GM12878 (cell line): Measurements from ENCODE around the gene MYO6. TPM values are rescaled to one million over a fixed set of nuclear protein-coding genes. Genes with fewer than 3 reads are reported as not detected.

Experiments
- ATAC-seq: fragments of 200-7000 bp; cut with Tn5 transposase; 3 replicates; pipeline ENCODE4 v1.9.1; 2020; ENCODE audit warnings: mild to moderate bottlenecking, moderate library complexity
- BruUV-seq: library from RNA; stranded (reverse); fragments of 400-500 nt; replicated peaks from 2 replicates; lab custom pipeline; 2021; lab: Mats Ljungman, UMichigan
- CTCF ChIA-PET: fragments of 300-600 bp; sonication (Branson Sonifier 250); formaldehyde crosslinking; extraction: SDS; loops from one replicate; lab custom pipeline; 2021; ENCODE audit warnings: inconsistent platforms; lab: Yijun Ruan, JAX
- POLR2A ChIA-PET: fragments of 350-600 bp; formaldehyde crosslinking; extraction: SDS; loops from one replicate; lab custom pipeline; 2021; ENCODE audit warnings: inconsistent platforms; lab: Charles Lee
- RAD21 ChIA-PET: fragments of 300-600 bp; sonication (Branson Sonifier 250); formaldehyde crosslinking; loops from one replicate; lab custom pipeline; 2023; ENCODE audit warnings: antibody characterized with exemption; ENCODE audit not compliant: unreplicated experiment; lab: Charles Lee
- SMC1A ChIA-PET: fragments of 300-600 bp; sonication (Branson Sonifier 250); formaldehyde crosslinking; loops from one replicate; lab custom pipeline; 2023; ENCODE audit not compliant: unreplicated experiment, uncharacterized antibody; lab: Charles Lee
- DNase-seq: peaks from one replicate; pipeline ENCODE4 v3.0.0-alpha.2; 2011; ENCODE audit warnings: low read depth, low spot score
- FAIRE-seq: peaks from 3 replicates; lab custom pipeline; 2011; peaks lifted over from hg19 to GRCh38; lab: Jason Lieb, UNC
- H2AFZ ChIP-seq: 2 replicates; pipeline ENCODE4 v1.6.0; 2011; ENCODE audit warnings: low read depth, low read length, control low read depth; ENCODE audit not compliant: control insufficient read depth
- H3K27ac ChIP-seq: 2 replicates; pipeline ENCODE4 v1.5.1; 2011; ENCODE audit warnings: control low read depth; ENCODE audit not compliant: control insufficient read depth, insufficient read depth
- H3K27me3 ChIP-seq, 2 experiments: replicated peaks in 1 of 2; 2 replicates each; pipeline versions ENCODE4 v1.6.0 to v1.6.1; 2011; ENCODE audit warnings: low read length in 1 of 2; ENCODE audit not compliant: control insufficient read depth in 2 of 2, insufficient read depth in 2 of 2
- H3K36me3 ChIP-seq, 2 experiments: 2 replicates each; pipeline ENCODE4 v1.5.1; 2011; ENCODE audit warnings: low read length in 1 of 2; ENCODE audit not compliant: control insufficient read depth in 2 of 2, insufficient read depth in 2 of 2
- H3K4me1 ChIP-seq: 2 replicates; pipeline ENCODE4 v1.6.1; 2011; ENCODE audit warnings: mild to moderate bottlenecking, low read length, moderate library complexity, mixed read lengths; ENCODE audit not compliant: control insufficient read depth, insufficient read depth
- H3K4me2 ChIP-seq: 2 replicates; pipeline ENCODE4 v1.6.0; 2011; ENCODE audit warnings: control low read depth; ENCODE audit not compliant: control insufficient read depth, insufficient read depth
- H3K4me3 ChIP-seq: fragments of 200-600 bp; sonication (generic); 2 replicates; pipeline ENCODE4 v1.5.1; 2016
- H3K79me2 ChIP-seq: 2 replicates; pipeline ENCODE4 v1.6.0; 2011; ENCODE audit warnings: low read length; ENCODE audit not compliant: control insufficient read depth, insufficient read depth
- H3K9ac ChIP-seq: 2 replicates; pipeline ENCODE4 v1.8.0; 2011; ENCODE audit warnings: low read length, control low read depth, mixed read lengths; ENCODE audit not compliant: control insufficient read depth, insufficient read depth
- H3K9me3 ChIP-seq: replicated peaks from 3 replicates; pipeline ENCODE4 v1.5.1; 2011; ENCODE audit warnings: mild to moderate bottlenecking, low read length; ENCODE audit not compliant: control insufficient read depth, insufficient read depth
- H4K20me1 ChIP-seq: 2 replicates; pipeline ENCODE4 v1.6.0; 2011; ENCODE audit not compliant: control insufficient read depth, insufficient read depth
- ATF7 ChIP-seq: fragments of 450-650 bp; IDR thresholded peaks from 2 replicates; pipeline ENCODE4 v1.6.1; 2016; ENCODE audit warnings: low read depth, mild to moderate bottlenecking
- BHLHE40 ChIP-seq, 2 experiments: fragments of 450-650 bp in 1 of 2; IDR thresholded peaks; 2 replicates each; pipeline ENCODE4 v1.6.1; 2011 to 2017; ENCODE audit warnings: low read depth in 2 of 2, borderline replicate concordance in 1 of 2, improper control_type of control experiment in 1 of 2, low read length in 1 of 2, mild to moderate bottlenecking in 1 of 2
- BRCA1 ChIP-seq: IDR thresholded peaks from 2 replicates; pipeline ENCODE4 v1.6.1; 2011; ENCODE audit warnings: low read depth, low read length, improper control_type of control experiment
- DPF2 ChIP-seq: fragments of 450-650 bp; IDR thresholded peaks from 2 replicates; pipeline ENCODE4 v1.6.1; 2017; ENCODE audit warnings: mild to moderate bottlenecking
- EGR1 ChIP-seq, 2 experiments: IDR thresholded peaks; 1 replicate in 1 of 2; 2 replicates in 1 of 2; pipeline ENCODE4 v1.6.1; 2011 to 2012; ENCODE audit warnings: low read depth in 2 of 2, low read length in 2 of 2, borderline replicate concordance in 1 of 2, mild to moderate bottlenecking in 1 of 2, moderate library complexity in 1 of 2
- HDAC2 ChIP-seq: fragments of 200-600 bp; sonication (generic); IDR thresholded peaks from 2 replicates; pipeline ENCODE4 v1.6.1; 2017
- IKZF1 ChIP-seq: fragments of 450-650 bp; conservative IDR thresholded peaks from 2 replicates; pipeline ENCODE4 v1.6.1; 2017; ENCODE audit warnings: antibody characterized with exemption, mild to moderate bottlenecking
- IKZF2 ChIP-seq, 2 experiments: fragments of 450-650 bp; IDR thresholded peaks; 2 replicates each; pipeline ENCODE4 v1.6.1; 2017; ENCODE audit warnings: mild to moderate bottlenecking in 2 of 2, moderate library complexity in 2 of 2
- MTA2 ChIP-seq: fragments of 450-650 bp; IDR thresholded peaks from 2 replicates; pipeline ENCODE4 v1.6.1; 2016; ENCODE audit warnings: low read depth, mild to moderate bottlenecking, moderate library complexity
- MYC ChIP-seq: IDR thresholded peaks from 2 replicates; pipeline ENCODE4 v1.6.1; 2011; ENCODE audit warnings: mild to moderate bottlenecking, low read length, moderate library complexity, inconsistent platforms; ENCODE audit not compliant: insufficient read depth, insufficient replicate concordance, insufficient read length, severe bottlenecking
- RUNX3 ChIP-seq: IDR thresholded peaks from 2 replicates; pipeline ENCODE4 v1.6.1; 2012; ENCODE audit warnings: low read length, inconsistent platforms
- SMARCA5 ChIP-seq: fragments of 450-650 bp; IDR thresholded peaks from 2 replicates; pipeline ENCODE4 v1.6.1; 2017; ENCODE audit warnings: mild to moderate bottlenecking
- STAT3 ChIP-seq: IDR thresholded peaks from 2 replicates; pipeline ENCODE4 v1.6.1; 2011; ENCODE audit warnings: low read depth, low read length, improper control_type of control experiment
- YBX1 ChIP-seq: fragments of 450-650 bp; IDR thresholded peaks from 2 replicates; pipeline ENCODE4 v1.6.1; 2016; ENCODE audit warnings: antibody characterized with exemption
- YY1 ChIP-seq: IDR thresholded peaks from 2 replicates; pipeline ENCODE4 v1.6.1; 2011; ENCODE audit warnings: low read depth, mild to moderate bottlenecking, low read length
- ZNF622 ChIP-seq: fragments of 450-650 bp; IDR thresholded peaks from 2 replicates; pipeline ENCODE4 v1.6.1; 2017; ENCODE audit warnings: mild to moderate bottlenecking, inconsistent platforms
- WGBS: methylation state at CpG from one replicate; pipeline ENCODE4 v1.1.6; 2016; ENCODE audit warnings: low lambda C conversion rate; ENCODE audit not compliant: insufficient replicate concordance, insufficient coverage; ENCODE audit errors: missing lambda C conversion rate; 5-methylcytosine and 5-hydroxymethylcytosine counted together
- in situ Hi-C: fragments of 300-500 bp; cut with MboI; formaldehyde crosslinking; loops from 9 replicates; pipeline ENCODE4 v1.14.3; 2018; ENCODE audit warnings: mixed read lengths
- intact Hi-C: fragments of 100-400 bp; cut with micrococcal nuclease; formaldehyde crosslinking; loops from one replicate; pipeline ENCODE4 v1.14.2; 2022; ENCODE audit not compliant: unreplicated experiment
- polyA plus RNA-seq, 11 experiments: library from polyadenylated mRNA; depleted of rRNA in 4 of 11; unstranded in 6 of 11; stranded (reverse) in 5 of 11; fragments of >200 nt; fragmentation: Nextera tagmentation in 4 of 11; fragmentation: Illumina TruSeq in 1 of 11; extraction: Ambion mirVana in 4 of 11; extraction: Trizol in 1 of 11; gene quantifications; 1 replicate in 1 of 11; 2 replicates in 10 of 11; pipeline versions ENCODE4 v1.2.1 to v1.2.3, GENCODE V29; 2011 to 2016; ENCODE audit warnings: inconsistent platforms in 2 of 11, missing spikeins in 2 of 11, low read depth in 1 of 11
- total RNA-seq, 4 experiments: library from RNA; depleted of rRNA in 3 of 4; stranded (reverse); fragments of >200 nt in 3 of 4; fragmentation: Illumina TruSeq in 1 of 4; extraction: Trizol in 1 of 4; gene quantifications; 2 replicates each; pipeline versions ENCODE4 v1.2.1 to v1.2.3, GENCODE V29; 2013 to 2021

The MYO6 gene
- total and polyA plus RNA-seq, 10 of the 15 experiments (the other 5 are each of a cell fraction or from before 2014, with no cell fraction given) = 7.9 to 30.4 (median 16.8) TPM

DNA sequence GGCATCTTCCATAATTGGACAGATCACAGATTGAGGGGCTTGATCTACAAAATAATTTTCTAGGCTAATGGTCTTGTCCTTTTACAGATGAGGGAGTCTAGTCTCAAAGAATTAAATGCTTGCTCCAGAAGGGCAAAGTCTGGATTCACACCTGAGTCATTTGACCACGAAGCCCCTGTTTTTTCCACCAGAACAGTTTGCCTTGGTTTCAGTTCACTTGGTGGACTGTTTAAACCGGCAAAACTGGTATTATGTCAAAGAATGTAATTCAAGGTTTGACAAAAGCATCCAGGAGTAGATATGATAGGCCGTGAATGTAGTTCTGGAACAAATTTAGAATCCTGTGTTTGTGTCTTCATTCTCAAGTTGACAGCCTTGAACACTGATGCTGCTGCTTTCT lies 3.3 kb downstream of the MYO6 start:
- Histone ChIP-seq H3K27ac (no peak overlapping the region), H3K4me3 (no peak overlapping the region), H2AFZ (no peak overlapping the region), H3K79me2 (no peaks in the 10 kb centered on the region; the same call in 1 of the 2 replicates), H3K9me3 (no peaks in the 10 kb centered on the region), H3K27me3 (no peaks in the 10 kb centered on the region), H3K9ac (no peak overlapping the region), H3K36me3 (no peaks in the 10 kb centered on the region), H3K4me2 (peak overlapping the region; percentile 4; the same call in 1 of the 2 replicates), H3K4me1 (peaks cover 6% of the 10 kb centered on the region), H4K20me1 (no peaks in the 10 kb centered on the region)
- ChIA-PET POLR2A (interaction anchor here (0.7 kb wide), 1 partner anchor 270 kb away, joined by 3 read pairs; no protein-coding TSS in a partner anchor), SMC1A (interaction anchor here (1.1 to 1.4 kb wide), 3 partner anchors 22 to 141 kb away, joined by 3 read pairs; no protein-coding TSS in a partner anchor), RAD21 (no interaction called here), CTCF (no interaction called here)
- FAIRE-seq (no peak), DNase-seq (no peak), ATAC-seq (peak; percentile 2; the same call in 2 of the 3 replicates)
- WGBS = 30% methylated on average over 3 of the region's 3 CpGs
- TF ChIP-seq DPF2 = peak; percentile 55; the same call in 1 of the 2 replicates
- TF ChIP-seq HDAC2 = no peak
- no peak for TF ChIP-seq ATF7
- 0 out of 2 replicates have a peak, but pooled peaks have one; percentile 44 for TF ChIP-seq SMARCA5
- TF ChIP-seq YBX1 = no peak
- no peak for TF ChIP-seq ZNF622
- no peak for TF ChIP-seq STAT3
- TF ChIP-seq MTA2 = peak; percentile 57; the same call in 1 of the 2 replicates
- peak; percentile 43 to 50; a peak in 2 of 4 replicates for TF ChIP-seq IKZF2 (IDR thresholded peaks at IDR 0.05)
- no peak for TF ChIP-seq BHLHE40 (IDR thresholded peaks at IDR 0.05; ENCODE audit: borderline replicate concordance in 1 of 2, low read depth in 2 of 2, low read length in 1 of 2)
- TF ChIP-seq IKZF1 = peak; percentile 47; the same call in 1 of the 2 replicates
- no peak for TF ChIP-seq YY1
- 0 out of 2 replicates have a peak, but pooled peaks have one; percentile 16 for TF ChIP-seq RUNX3
- TF ChIP-seq BRCA1 = no peak
- TF ChIP-seq MYC = no peak
- TF ChIP-seq EGR1 (IDR thresholded peaks at IDR 0.05; ENCODE audit: borderline replicate concordance in 1 of 2, low read depth in 2 of 2, low read length in 2 of 2) = no peak
- intact Hi-C loops = loop anchor here (10.0 kb wide), 1 partner anchor 258 kb away; the partner anchor contains the start of gene FILIP1
- BruUV-seq = no TSS peak
- in situ Hi-C loops = loop anchor here (10.0 kb wide), 1 partner anchor 468 kb away; the partner anchor contains the start of gene TMEM30A
